Neutrophil (primary cell): ENCODE results near the gene SMPDL3B.

Experiments
- H3K27ac ChIP-seq: fragments of 200-600 bp; sonication (generic); 2 replicates; pipeline ENCODE4 v1.5.1; 2016; ENCODE audit warnings: mild to moderate bottlenecking, moderate library complexity
- H3K27me3 ChIP-seq: fragments of 200-600 bp; sonication (generic); 2 replicates; pipeline ENCODE4 v1.6.0; 2016; ENCODE audit warnings: mild to moderate bottlenecking
- H3K36me3 ChIP-seq: fragments of 200-600 bp; sonication (generic); 2 replicates; pipeline ENCODE4 v1.5.1; 2017
- H3K4me1 ChIP-seq, 2 experiments: fragments of 200-600 bp in 1 of 2; sonication (generic) in 1 of 2; 1 replicate in 1 of 2; 2 replicates in 1 of 2; pipeline versions ENCODE4 v1.5.1 to v1.6.1; 2013 to 2016; ENCODE audit warnings: low read depth in 1 of 2, low read length in 1 of 2, mild to moderate bottlenecking in 1 of 2, moderate library complexity in 1 of 2; ENCODE audit not compliant: control insufficient read depth in 1 of 2, insufficient read depth in 1 of 2
- H3K4me3 ChIP-seq, 2 experiments: fragments of 200-600 bp in 1 of 2; sonication (generic) in 1 of 2; 1 replicate in 1 of 2; 2 replicates in 1 of 2; pipeline ENCODE4 v1.5.1; 2013 to 2016; ENCODE audit warnings: low read depth in 1 of 2, low read length in 1 of 2, mild to moderate bottlenecking in 1 of 2, moderate library complexity in 1 of 2
- H3K9me3 ChIP-seq: fragments of 200-600 bp; sonication (generic); 2 replicates; pipeline ENCODE4 v1.5.1; 2016
- CTCF ChIP-seq: fragments of 200-600 bp; sonication (generic); IDR thresholded peaks from 2 replicates; pipeline ENCODE4 v1.5.1; 2016; ENCODE audit warnings: antibody characterized with exemption

SMPDL3B gene

GRCh38 chr1:27980216-27980845 lies 45.5 kb downstream of the SMPDL3B start:
- peaks cover 19% of the 10 kb centered on the region for H3K36me3 ChIP-seq
- no peaks in the 10 kb centered on the region for H3K9me3 ChIP-seq
- no peak for TF ChIP-seq CTCF
- H3K4me3 ChIP-seq: no peak overlapping the region
- no peaks in the 10 kb centered on the region for H3K27me3 ChIP-seq
- peaks cover 11 to 12% of the 10 kb centered on the region in 2 experiments for H3K4me1 ChIP-seq
- H3K27ac ChIP-seq: peak overlapping the region; percentile 83

- TF ChIP-seq CTCF: no peak
- Histone ChIP-seq H3K4me1 (peaks cover 11 to 12% of the 10 kb centered on the region in 2 experiments), H3K27me3 (no peaks in the 10 kb centered on the region), H3K27ac (no peak overlapping the region), H3K9me3 (no peaks in the 10 kb centered on the region), H3K4me3 (no peak overlapping the region), H3K36me3 (peaks cover 22% of the 10 kb centered on the region)
Measured at GRCh38 chr1:27981145-27981544, 46.3 kb downstream of the SMPDL3B start.

GRCh38 chr1:27990920-27991537 lies 56.2 kb downstream of the SMPDL3B start:
- no peak for TF ChIP-seq CTCF
- Histone ChIP-seq H3K27ac (no peak overlapping the region), H3K36me3 (peaks cover 47% of the 10 kb centered on the region), H3K4me1 (peaks cover 32 to 34% of the 10 kb centered on the region in 2 experiments), H3K9me3 (no peaks in the 10 kb centered on the region), H3K4me3 (no peak overlapping the region), H3K27me3 (no peaks in the 10 kb centered on the region)

- Histone ChIP-seq H3K4me1 (peaks cover 32 to 34% of the 10 kb centered on the region in 2 experiments), H3K36me3 (peaks cover 50% of the 10 kb centered on the region), H3K27ac (peak overlapping the region; percentile 74), H3K27me3 (no peaks in the 10 kb centered on the region), H3K4me3 (no peak overlapping the region), H3K9me3 (no peaks in the 10 kb centered on the region)
- no peak for TF ChIP-seq CTCF
Measured at GRCh38 chr1:27992276-27992675, 57.5 kb downstream of the SMPDL3B start.

GRCh38 chr1:27993241-27993640 lies 58.4 kb downstream of the SMPDL3B start:
- H3K27ac ChIP-seq: peak overlapping the region; percentile 74
- H3K27me3 ChIP-seq: no peaks in the 10 kb centered on the region
- H3K4me1 ChIP-seq: peaks cover 32 to 34% of the 10 kb centered on the region in 2 experiments
- no peaks in the 10 kb centered on the region for H3K9me3 ChIP-seq
- H3K4me3 ChIP-seq: no peak overlapping the region
- TF ChIP-seq CTCF: no peak
- peaks cover 50% of the 10 kb centered on the region for H3K36me3 ChIP-seq
